Measurements from ENCODE around the gene GTSE1. TPM values are rescaled to one million over a fixed set of nuclear protein-coding genes. Genes with fewer than 3 reads are reported as not detected.

Gene GTSE1
- total and polyA plus RNA-seq, 2 of the 13 experiments (the other 11 are each of a cell fraction or from before 2014, with no cell fraction given): 10.7 to 13.5 TPM

DNA sequence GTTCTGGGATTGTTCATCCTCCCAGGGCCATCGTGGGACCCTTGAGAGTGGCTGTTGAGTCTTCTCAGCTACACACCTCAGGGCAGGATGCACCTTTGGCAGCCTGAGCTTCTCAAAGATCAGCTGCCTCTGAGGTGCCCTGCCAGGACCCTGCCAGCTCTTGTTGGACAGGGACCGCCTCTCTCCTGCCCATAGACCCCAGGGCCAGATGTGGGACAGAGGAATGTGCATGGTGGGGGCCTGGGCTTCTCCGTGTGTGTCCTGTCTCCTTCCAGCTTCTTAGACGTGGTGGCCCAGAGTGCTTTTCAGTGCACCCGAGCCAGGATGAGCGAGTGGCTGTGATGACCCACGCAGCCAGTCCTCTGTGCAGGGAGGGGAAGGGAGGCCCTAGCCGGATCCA is 32.9 kb downstream of the GTSE1 start:
- DNase-seq (ENCODE audit: low spot score) (no peak), ATAC-seq (no peak), FAIRE-seq (no peak)
- no peaks in the 10 kb centered on the region for H4K20me1 ChIP-seq (ENCODE audit: insufficient read depth, low read length)
- H3K4me3 ChIP-seq (replicated peaks in 1 of 3; ENCODE audit: insufficient read depth in 1 of 3, low read depth in 2 of 3, low read length in 3 of 3): no peak overlapping the region
- H2AFZ ChIP-seq (ENCODE audit: low read length): no peak overlapping the region
- no TSS peak for BruUV-seq (replicated peaks)
- H3K9ac ChIP-seq (ENCODE audit: insufficient read depth, low read depth, low read length): no peak overlapping the region
- H3K27ac ChIP-seq (ENCODE audit: extremely low read length, insufficient read depth, low read length): no peak overlapping the region
- H3K79me2 ChIP-seq (ENCODE audit: insufficient read depth, low read length): no peaks in the 10 kb centered on the region
- H3K4me1 ChIP-seq (ENCODE audit: insufficient read depth, low read length): peaks cover 3% of the 10 kb centered on the region
- H3K27me3 ChIP-seq (ENCODE audit: control insufficient read depth in 1 of 2, insufficient read depth in 2 of 2, low read length in 2 of 2): no peaks in the 10 kb centered on the region
- in situ Hi-C loops (cut with HindIII; ENCODE audit: extremely low pct_ligation_motif_present, low pct_unique_long_range_greater_than_20kb): no loop called here
- ChIA-PET POLR2A (no interaction called here), CTCF (ENCODE audit: low intra/inter-chr PET ratio, low total read pairs) (no interaction called here)
- H3K36me3 ChIP-seq (replicated peaks in 1 of 2; ENCODE audit: control insufficient read depth in 1 of 2, insufficient read depth in 2 of 2, low read length in 2 of 2): peaks cover 18 to 58% of the 10 kb centered on the region in 2 experiments
- TF ChIP-seq MAFK (conservative IDR thresholded peaks at IDR 0.05 in 1 of 2, IDR thresholded peaks at IDR 0.05 in 1 of 2; ENCODE audit: low read length in 2 of 2) (no peak), NFE2L1 (CRISPR knock-in tag; IDR thresholded peaks at IDR 0.05; ENCODE audit: borderline replicate concordance) (no peak), ZNF549 (CRISPR knock-in tag; IDR thresholded peaks at IDR 0.05) (no peak)
- TF ChIP-seq, protein P1, sequence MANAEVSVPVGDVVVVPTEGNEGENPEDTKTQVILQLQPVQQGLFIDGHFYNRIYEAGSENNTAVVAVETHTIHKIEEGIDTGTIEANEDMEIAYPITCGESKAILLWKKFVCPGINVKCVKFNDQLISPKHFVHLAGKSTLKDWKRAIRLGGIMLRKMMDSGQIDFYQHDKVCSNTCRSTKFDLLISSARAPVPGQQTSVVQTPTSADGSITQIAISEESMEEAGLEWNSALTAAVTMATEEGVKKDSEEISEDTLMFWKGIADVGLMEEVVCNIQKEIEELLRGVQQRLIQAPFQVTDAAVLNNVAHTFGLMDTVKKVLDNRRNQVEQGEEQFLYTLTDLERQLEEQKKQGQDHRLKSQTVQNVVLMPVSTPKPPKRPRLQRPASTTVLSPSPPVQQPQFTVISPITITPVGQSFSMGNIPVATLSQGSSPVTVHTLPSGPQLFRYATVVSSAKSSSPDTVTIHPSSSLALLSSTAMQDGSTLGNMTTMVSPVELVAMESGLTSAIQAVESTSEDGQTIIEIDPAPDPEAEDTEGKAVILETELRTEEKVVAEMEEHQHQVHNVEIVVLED (CRISPR knock-in tag; IDR thresholded peaks at IDR 0.05; ENCODE audit: borderline replicate concordance): no peak
- TF ChIP-seq, protein P2, sequence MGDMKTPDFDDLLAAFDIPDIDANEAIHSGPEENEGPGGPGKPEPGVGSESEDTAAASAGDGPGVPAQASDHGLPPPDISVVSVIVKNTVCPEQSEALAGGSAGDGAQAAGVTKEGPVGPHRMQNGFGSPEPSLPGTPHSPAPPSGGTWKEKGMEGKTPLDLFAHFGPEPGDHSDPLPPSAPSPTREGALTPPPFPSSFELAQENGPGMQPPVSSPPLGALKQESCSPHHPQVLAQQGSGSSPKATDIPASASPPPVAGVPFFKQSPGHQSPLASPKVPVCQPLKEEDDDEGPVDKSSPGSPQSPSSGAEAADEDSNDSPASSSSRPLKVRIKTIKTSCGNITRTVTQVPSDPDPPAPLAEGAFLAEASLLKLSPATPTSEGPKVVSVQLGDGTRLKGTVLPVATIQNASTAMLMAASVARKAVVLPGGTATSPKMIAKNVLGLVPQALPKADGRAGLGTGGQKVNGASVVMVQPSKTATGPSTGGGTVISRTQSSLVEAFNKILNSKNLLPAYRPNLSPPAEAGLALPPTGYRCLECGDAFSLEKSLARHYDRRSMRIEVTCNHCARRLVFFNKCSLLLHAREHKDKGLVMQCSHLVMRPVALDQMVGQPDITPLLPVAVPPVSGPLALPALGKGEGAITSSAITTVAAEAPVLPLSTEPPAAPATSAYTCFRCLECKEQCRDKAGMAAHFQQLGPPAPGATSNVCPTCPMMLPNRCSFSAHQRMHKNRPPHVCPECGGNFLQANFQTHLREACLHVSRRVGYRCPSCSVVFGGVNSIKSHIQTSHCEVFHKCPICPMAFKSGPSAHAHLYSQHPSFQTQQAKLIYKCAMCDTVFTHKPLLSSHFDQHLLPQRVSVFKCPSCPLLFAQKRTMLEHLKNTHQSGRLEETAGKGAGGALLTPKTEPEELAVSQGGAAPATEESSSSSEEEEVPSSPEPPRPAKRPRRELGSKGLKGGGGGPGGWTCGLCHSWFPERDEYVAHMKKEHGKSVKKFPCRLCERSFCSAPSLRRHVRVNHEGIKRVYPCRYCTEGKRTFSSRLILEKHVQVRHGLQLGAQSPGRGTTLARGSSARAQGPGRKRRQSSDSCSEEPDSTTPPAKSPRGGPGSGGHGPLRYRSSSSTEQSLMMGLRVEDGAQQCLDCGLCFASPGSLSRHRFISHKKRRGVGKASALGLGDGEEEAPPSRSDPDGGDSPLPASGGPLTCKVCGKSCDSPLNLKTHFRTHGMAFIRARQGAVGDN (CRISPR knock-in tag; IDR thresholded peaks at IDR 0.05): no peak
- TF ChIP-seq, protein P3, sequence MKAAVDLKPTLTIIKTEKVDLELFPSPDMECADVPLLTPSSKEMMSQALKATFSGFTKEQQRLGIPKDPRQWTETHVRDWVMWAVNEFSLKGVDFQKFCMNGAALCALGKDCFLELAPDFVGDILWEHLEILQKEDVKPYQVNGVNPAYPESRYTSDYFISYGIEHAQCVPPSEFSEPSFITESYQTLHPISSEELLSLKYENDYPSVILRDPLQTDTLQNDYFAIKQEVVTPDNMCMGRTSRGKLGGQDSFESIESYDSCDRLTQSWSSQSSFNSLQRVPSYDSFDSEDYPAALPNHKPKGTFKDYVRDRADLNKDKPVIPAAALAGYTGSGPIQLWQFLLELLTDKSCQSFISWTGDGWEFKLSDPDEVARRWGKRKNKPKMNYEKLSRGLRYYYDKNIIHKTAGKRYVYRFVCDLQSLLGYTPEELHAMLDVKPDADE (CRISPR knock-in tag; IDR thresholded peaks at IDR 0.05): no peak
- WGBS (ENCODE audit: low lambda C conversion rate): 87% methylated on average over 3 of the region's 8 CpGs
- no peaks in the 10 kb centered on the region for H3K9me3 ChIP-seq (ENCODE audit: low read length)
- H3K4me2 ChIP-seq (ENCODE audit: low read depth, low read length): no peak overlapping the region
- intact Hi-C loops (cut with micrococcal nuclease; ENCODE audit: unreplicated experiment): no loop called here

Data from HepG2 (cell line).